Endothelial cell of umbilical vein (primary cell): Measurements from ENCODE around the gene MLH1. TPM values are rescaled to one million over a fixed set of nuclear protein-coding genes. Genes with fewer than 3 reads are reported as not detected.

Source experiments
- BruUV-seq: library from RNA; stranded (reverse); fragments of 400-500 nt; replicated peaks from 2 replicates; lab custom pipeline; 2021; lab: Mats Ljungman, UMichigan
- CTCF ChIA-PET: fragments of 300-600, 350-600 bp; sonication (Branson Sonifier 250); formaldehyde crosslinking; loops from one replicate; lab custom pipeline; 2021; ENCODE audit warnings: antibody characterized with exemption, inconsistent platforms; lab: Charles Lee
- POLR2A ChIA-PET: fragments of 300-600, 350-600 bp; sonication (Branson Sonifier 250); formaldehyde crosslinking; loops from one replicate; lab custom pipeline; 2021; ENCODE audit warnings: antibody characterized with exemption, inconsistent platforms; lab: Charles Lee
- DNase-seq: peaks from one replicate; pipeline ENCODE4 v3.0.0-alpha.2; 2011; ENCODE audit warnings: low read depth, low spot score
- FAIRE-seq: peaks from 2 replicates; lab custom pipeline; 2011; peaks lifted over from hg19 to GRCh38; lab: Jason Lieb, UNC
- H2AFZ ChIP-seq: 2 replicates; pipeline ENCODE4 v1.6.0; 2012; ENCODE audit warnings: low read depth, low read length, control low read depth, inconsistent platforms
- H3K27ac ChIP-seq: 2 replicates; pipeline ENCODE4 v1.5.1; 2011; ENCODE audit warnings: low read depth, mild to moderate bottlenecking, control low read depth, low read length, moderate library complexity; ENCODE audit not compliant: insufficient read depth
- H3K27me3 ChIP-seq, 2 experiments: 2 replicates each; pipeline versions ENCODE4 v1.6.0 to v1.6.1; 2011; ENCODE audit warnings: low read length in 2 of 2, mixed read lengths in 1 of 2; ENCODE audit not compliant: control insufficient read depth in 2 of 2, insufficient read depth in 2 of 2
- H3K36me3 ChIP-seq, 2 experiments: 2 replicates in 1 of 2; 3 replicates in 1 of 2; pipeline ENCODE4 v1.5.1; 2011; ENCODE audit warnings: low read length in 2 of 2, mild to moderate bottlenecking in 1 of 2, moderate library complexity in 1 of 2; ENCODE audit not compliant: control insufficient read depth in 2 of 2, insufficient read depth in 2 of 2; ENCODE audit errors: extremely low read depth in 1 of 2
- H3K4me1 ChIP-seq: 3 replicates; pipeline ENCODE4 v1.5.1; 2011; ENCODE audit warnings: mild to moderate bottlenecking, low read length; ENCODE audit not compliant: control insufficient read depth, insufficient read depth; ENCODE audit errors: extremely low read depth
- H3K4me2 ChIP-seq: 2 replicates; pipeline ENCODE4 v1.6.1; 2011; ENCODE audit warnings: low read length, control low read depth, mixed read lengths; ENCODE audit not compliant: insufficient read depth
- H3K4me3 ChIP-seq, 3 experiments: fragments of 200-600 bp in 1 of 3; sonication (generic), shearing (Covaris generic) in 1 of 3; replicated peaks in 1 of 3; 2 replicates each; pipeline ENCODE4 v1.5.1; 2011 to 2016; ENCODE audit warnings: control low read depth in 3 of 3, low read length in 3 of 3, mild to moderate bottlenecking in 2 of 3, inconsistent platforms in 1 of 3, low read depth in 1 of 3, moderate library complexity in 1 of 3; ENCODE audit not compliant: insufficient read depth in 1 of 3
- H3K79me2 ChIP-seq: 2 replicates; pipeline ENCODE4 v1.6.0; 2012; ENCODE audit warnings: low read length, inconsistent platforms; ENCODE audit not compliant: control insufficient read depth, insufficient read depth
- H3K9ac ChIP-seq: replicated peaks from 2 replicates; pipeline ENCODE3; 2011; ENCODE audit warnings: low read length, control low read depth; ENCODE audit not compliant: insufficient read depth; ENCODE audit errors: extremely low read depth
- H3K9me1 ChIP-seq: replicated peaks from 3 replicates; pipeline ENCODE4 v1.6.0; 2011; ENCODE audit warnings: mild to moderate bottlenecking, low read length; ENCODE audit not compliant: control insufficient read depth, insufficient read depth; ENCODE audit errors: extremely low read depth
- H3K9me3 ChIP-seq: replicated peaks from 2 replicates; pipeline ENCODE4 v1.5.1; 2012; ENCODE audit warnings: low read length, inconsistent platforms; ENCODE audit not compliant: control insufficient read depth, insufficient read depth
- H4K20me1 ChIP-seq: replicated peaks from 2 replicates; pipeline ENCODE3; 2011; ENCODE audit warnings: mild to moderate bottlenecking, low read length; ENCODE audit not compliant: control insufficient read depth, insufficient read depth; ENCODE audit errors: extremely low read depth
- CTCF ChIP-seq, 2 donors: IDR thresholded peaks; 1 replicate in 1 of 2; 2 replicates in 1 of 2; pipeline ENCODE4 v1.5.1; 2011; ENCODE audit warnings: low read length in 2 of 2, mild to moderate bottlenecking in 2 of 2, moderate library complexity in 2 of 2, control low read depth in 1 of 2, inconsistent platforms in 1 of 2, low read depth in 1 of 2; ENCODE audit not compliant: insufficient read depth in 1 of 2; ENCODE audit errors: extremely low read depth in 1 of 2
- EZH2 ChIP-seq: IDR thresholded peaks from 2 replicates; pipeline ENCODE4 v1.6.1; 2012; ENCODE audit warnings: borderline replicate concordance, low read depth, mild to moderate bottlenecking, moderate library complexity, low read length, inconsistent platforms; ENCODE audit not compliant: severe bottlenecking
- FOS ChIP-seq: IDR thresholded peaks from 2 replicates; pipeline ENCODE4 v1.6.1; 2011; ENCODE audit warnings: mild to moderate bottlenecking, low read length, moderate library complexity, borderline replicate concordance; ENCODE audit not compliant: insufficient read depth
- MYC ChIP-seq: IDR thresholded peaks from one replicate; pipeline ENCODE4 v1.6.1; 2011; ENCODE audit warnings: mild to moderate bottlenecking, low read depth, low read length
- POLR2A ChIP-seq: IDR thresholded peaks from 2 replicates; pipeline ENCODE4 v1.6.1; 2012; ENCODE audit warnings: low read depth, mild to moderate bottlenecking, control low read depth, low read length
- POLR2AphosphoS5 ChIP-seq: IDR thresholded peaks from 2 replicates; pipeline ENCODE4 v1.6.1; 2012; ENCODE audit warnings: low read depth, mild to moderate bottlenecking, control low read depth, low read length, moderate library complexity; ENCODE audit not compliant: insufficient read depth
- dilution Hi-C: fragments of 300-500 bp; cut with MboI; formaldehyde crosslinking; loops from one replicate; pipeline ENCODE4 v1.15.0; 2019; ENCODE audit warnings: low sequenced_read_pairs; ENCODE audit not compliant: extremely low pct_ligation_motif_present
- intact Hi-C: fragments of 100-400 bp; cut with micrococcal nuclease; formaldehyde crosslinking; loops from one replicate; pipeline ENCODE4 v1.10.0; 2022
- polyA plus RNA-seq, 4 experiments: library from polyadenylated mRNA; depleted of rRNA in 3 of 4; stranded (reverse) in 3 of 4; unstranded in 1 of 4; fragments of >200 nt; gene quantifications; 2 replicates each; pipeline versions ENCODE4 v1.2.1 to v1.2.3, GENCODE V29; 2011 to 2012; ENCODE audit warnings: missing spikeins in 1 of 4
- total RNA-seq: library from RNA; stranded (reverse); gene quantifications from 2 replicates; pipeline ENCODE4 v1.2.3, GENCODE V29; 2021

The MLH1 gene
- total and polyA plus RNA-seq, 2 donors (not counting 3 experiments of a cell fraction or from before 2014, with no cell fraction given) = 22.2 to 32.9 TPM

GRCh38 chr3:37037352-37037751 is 44.0 kb downstream of the MLH1 start:
- Histone ChIP-seq H3K36me3 (peaks cover 3% of the 10 kb centered on the region in 2 experiments), H3K27ac (no peak overlapping the region), H3K27me3 (no peaks in the 10 kb centered on the region), H3K4me3 (no peak overlapping the region), H3K4me2 (no peak overlapping the region), H3K9me3 (no peaks in the 10 kb centered on the region), H3K9ac (no peak overlapping the region), H2AFZ (no peak overlapping the region), H3K79me2 (no peaks in the 10 kb centered on the region), H3K9me1 (no peaks in the 10 kb centered on the region), H3K4me1 (no peaks in the 10 kb centered on the region), H4K20me1 (no peaks in the 10 kb centered on the region)
- dilution Hi-C loops (no loop called here), intact Hi-C loops (no loop called here)
- ChIA-PET CTCF (interaction anchor here (0.8 kb wide), 1 partner anchor 13 kb away, joined by 3 read pairs; no protein-coding TSS in a partner anchor), POLR2A (no interaction called here)
- TF ChIP-seq EZH2 (no peak), POLR2AphosphoS5 (no peak), CTCF (IDR thresholded peaks at IDR 0.05; ENCODE audit: extremely low read depth in 1 of 2, insufficient read depth in 1 of 2, low read depth in 1 of 2, low read length in 2 of 2) (no peak), POLR2A (no peak)
- FAIRE-seq = no peak
- DNase-seq = no peak
- BruUV-seq = no TSS peak

GRCh38 chr3:37039161-37039846 is 46.0 kb downstream of the MLH1 start:
- FAIRE-seq = peak; percentile 26
- Histone ChIP-seq H3K36me3 (peaks cover 3% of the 10 kb centered on the region in 2 experiments), H3K9me3 (no peaks in the 10 kb centered on the region), H3K4me2 (no peak overlapping the region), H3K4me3 (no peak overlapping the region), H2AFZ (no peak overlapping the region), H4K20me1 (no peaks in the 10 kb centered on the region), H3K27me3 (no peaks in the 10 kb centered on the region), H3K4me1 (no peaks in the 10 kb centered on the region), H3K9me1 (no peaks in the 10 kb centered on the region), H3K79me2 (no peaks in the 10 kb centered on the region), H3K9ac (no peak overlapping the region), H3K27ac (no peak overlapping the region)
- dilution Hi-C loops (no loop called here), intact Hi-C loops (no loop called here)
- ChIA-PET POLR2A (interaction anchor here (0.6 kb wide), 1 partner anchor 296 kb away, joined by 4 read pairs; no protein-coding TSS in a partner anchor), CTCF (no interaction called here)
- TF ChIP-seq FOS = no peak
- no peak for TF ChIP-seq MYC
- no peak for TF ChIP-seq CTCF (IDR thresholded peaks at IDR 0.05; ENCODE audit: extremely low read depth in 1 of 2, insufficient read depth in 1 of 2, low read depth in 1 of 2, low read length in 2 of 2)
- no peak for TF ChIP-seq POLR2AphosphoS5
- no TSS peak for BruUV-seq
- DNase-seq = no peak
